ENCODE measurements around the gene CAPZB. TPM values are rescaled to one million over a fixed set of nuclear protein-coding genes. Genes with fewer than 3 reads are reported as not detected.

The CAPZB gene
- total RNA-seq, 1 experiment from 2014 or later = 43.7 TPM

GRCh38 chr1:19322481-19322880 lies 162.9 kb downstream of the CAPZB start:
- DNase-seq (ENCODE audit: extremely low read depth, low read depth) = no peak

DNA sequence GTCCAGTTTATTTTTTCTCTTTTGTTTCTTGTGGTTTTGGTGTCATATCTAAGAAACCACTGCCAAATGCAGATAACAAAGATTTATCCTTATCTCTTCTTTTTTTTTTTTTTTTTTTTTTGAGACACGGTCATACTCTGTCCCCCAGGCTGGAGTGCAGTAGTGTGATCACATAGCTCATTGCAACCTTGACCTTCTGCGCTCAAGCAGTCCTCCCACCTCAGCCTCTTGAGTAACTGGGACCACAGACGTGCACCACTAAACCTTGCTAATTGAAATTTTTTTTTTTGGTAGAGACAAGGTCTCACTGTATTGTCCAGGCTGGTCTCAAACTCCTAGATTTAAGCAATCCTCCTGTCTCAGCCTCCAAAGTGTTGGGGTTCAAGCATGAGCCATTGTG lies 164.3 kb downstream of the CAPZB start:
- no peak for DNase-seq (ENCODE audit: extremely low read depth, low read depth)

DNA sequence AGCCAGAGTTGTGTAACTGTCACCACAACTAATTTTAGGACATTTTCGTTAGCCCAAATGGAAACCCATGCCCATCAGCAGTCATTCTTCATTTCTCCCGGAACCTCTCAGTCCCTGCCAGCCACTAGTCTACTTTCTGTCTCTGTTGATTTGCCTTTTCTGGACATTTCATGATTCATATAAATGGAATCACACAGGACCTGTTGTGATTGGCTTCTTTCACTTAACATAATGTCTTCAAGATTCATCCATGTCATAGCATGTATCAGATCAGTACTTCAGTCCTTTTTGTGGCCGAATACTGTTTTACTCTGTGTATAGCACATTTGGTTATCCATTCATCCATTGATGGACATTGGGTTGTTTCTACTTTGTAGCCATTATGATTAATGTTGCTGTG lies 166.1 kb downstream of the CAPZB start:
- no peak for DNase-seq (ENCODE audit: extremely low read depth, low read depth)

DNA sequence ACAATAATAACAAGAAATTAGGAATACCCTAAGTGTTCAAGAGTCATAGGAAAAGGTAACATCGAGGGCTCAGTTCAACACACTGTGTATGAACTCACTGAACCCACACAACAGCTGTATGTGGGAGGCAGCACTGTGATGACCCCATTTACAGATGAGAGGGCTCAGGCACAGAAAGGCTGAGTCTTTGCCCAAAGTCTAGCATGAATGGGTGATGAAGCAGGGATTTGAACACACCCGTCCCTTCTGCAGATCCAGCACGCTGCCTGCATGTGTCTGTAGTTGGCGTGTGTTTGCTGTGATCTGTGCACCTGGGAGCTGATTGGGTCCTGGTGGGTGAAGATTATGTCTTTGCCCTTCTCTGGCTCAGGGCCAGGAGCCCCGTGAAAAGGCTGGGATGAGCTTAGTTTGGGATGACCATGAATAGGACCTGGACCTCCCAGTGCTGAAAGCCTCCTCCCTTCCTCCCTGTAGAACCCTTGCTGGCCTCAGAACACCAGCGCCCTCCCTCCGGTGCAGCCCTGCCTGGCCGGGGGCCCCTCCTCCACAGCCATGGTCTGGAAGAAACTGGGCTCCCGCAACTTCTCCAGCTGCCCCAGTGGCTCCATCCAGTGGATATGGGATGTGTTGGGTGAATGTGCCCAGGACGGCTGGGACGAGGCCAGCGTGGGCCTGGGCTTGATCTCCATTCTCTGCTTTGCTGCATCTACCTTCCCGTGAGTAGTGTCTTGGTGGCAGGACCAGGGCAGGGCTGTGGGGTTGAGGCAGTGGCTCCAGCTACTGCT lies 168.0 kb downstream of the CAPZB start:
- DNase-seq (ENCODE audit: extremely low read depth, low read depth) = no peak

DNA sequence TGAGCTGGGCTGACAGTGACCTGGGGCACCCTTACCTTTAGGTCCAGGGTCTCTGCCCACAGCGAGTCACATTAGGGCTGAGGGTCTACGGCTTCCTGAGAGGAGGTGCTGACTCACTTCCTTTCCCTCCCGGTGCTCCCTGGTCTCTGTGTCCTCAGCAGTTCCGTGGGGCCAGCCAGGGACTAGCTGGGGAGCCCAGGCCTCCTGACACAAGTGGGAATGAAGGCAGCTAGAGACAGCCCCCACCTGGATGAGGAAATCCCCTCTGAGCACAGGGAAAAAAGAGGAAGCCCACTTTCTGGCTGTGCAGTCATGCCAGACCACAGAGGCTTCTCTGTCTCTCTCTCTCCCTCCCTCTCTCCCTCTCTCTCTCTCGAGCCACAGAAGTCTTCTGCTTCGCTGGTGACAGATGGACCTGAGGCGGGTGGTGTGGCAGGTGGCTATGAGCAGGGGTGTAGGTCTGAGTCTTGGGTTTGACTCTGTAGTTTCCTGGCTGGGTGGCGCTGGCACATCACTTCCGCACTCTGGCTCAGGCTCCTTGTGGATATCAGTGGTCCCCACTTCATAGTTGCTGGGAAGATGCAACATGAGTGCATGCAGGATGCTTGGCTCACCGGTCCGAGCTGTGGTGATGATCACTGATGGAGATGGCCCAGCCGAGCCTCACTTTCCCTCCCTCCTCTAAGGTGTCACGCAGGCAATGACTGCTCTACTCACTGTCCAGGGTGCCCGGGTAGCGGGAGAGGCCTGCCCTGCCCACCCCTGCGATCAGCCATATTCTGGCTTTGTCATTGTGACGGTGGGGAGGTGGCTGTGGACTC lies 169.8 kb downstream of the CAPZB start:
- DNase-seq (ENCODE audit: extremely low read depth, low read depth) = no peak

GRCh38 chr1:19313961-19314882 lies 171.1 kb downstream of the CAPZB start:
- DNase-seq (ENCODE audit: extremely low read depth, low read depth) = no peak

DNA sequence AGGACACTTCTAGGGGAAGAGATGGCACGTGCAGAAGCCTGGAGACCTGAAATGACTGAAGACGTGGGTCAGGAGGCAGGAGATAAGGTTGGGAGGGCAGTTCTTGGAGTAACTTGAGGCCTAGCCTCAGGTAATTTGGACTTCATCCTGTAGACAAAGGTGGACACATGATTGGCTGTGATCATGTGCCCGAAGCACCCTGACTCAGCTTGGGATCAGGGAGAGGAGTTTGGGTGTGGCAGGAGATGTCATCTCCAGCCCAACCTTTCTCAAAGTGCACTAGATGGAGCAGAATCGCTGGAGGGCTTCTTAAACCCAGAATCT lies 171.7 kb downstream of the CAPZB start:
- DNase-seq (ENCODE audit: extremely low read depth, low read depth) = no peak

GRCh38 chr1:19312782-19313635 lies 172.3 kb downstream of the CAPZB start:
- no peak for DNase-seq (ENCODE audit: extremely low read depth, low read depth)

GRCh38 chr1:19311931-19312781 lies 173.2 kb downstream of the CAPZB start, which contains the start of the genes AKR7A2 and SLC66A1:
AKR7A2 (minus strand) TSS chr1:19312144; CDS start chr1:19312124, 20 bp downstream.
SLC66A1 (plus strand) TSS chr1:19312326; CDS start chr1:19317678, 5,352 bp downstream.
- DNase-seq (ENCODE audit: extremely low read depth, low read depth) = peak; percentile 88

DNA sequence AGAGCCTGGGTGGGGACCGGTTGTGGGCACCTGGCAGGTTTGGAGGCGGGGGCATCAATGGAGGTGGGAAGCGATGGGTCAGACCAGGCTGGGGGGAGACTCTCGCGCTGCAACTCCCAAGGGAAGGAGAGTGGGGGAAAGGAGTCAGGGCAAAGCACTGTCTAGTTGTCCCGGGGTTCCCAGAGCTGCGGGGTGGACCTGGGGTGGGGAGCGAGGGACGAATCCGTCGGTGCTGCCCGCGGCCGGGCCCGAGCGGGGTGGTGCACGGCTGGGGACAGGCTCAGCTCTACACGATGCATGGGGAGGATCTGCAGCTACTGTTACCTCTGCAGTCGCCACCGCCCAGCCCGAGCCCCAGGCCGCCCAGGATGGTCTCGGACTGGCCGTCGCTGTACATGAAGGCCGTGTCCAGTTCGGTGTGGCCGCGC lies 173.8 kb downstream of the CAPZB start:
- no peak for DNase-seq (ENCODE audit: extremely low read depth, low read depth)

DNA sequence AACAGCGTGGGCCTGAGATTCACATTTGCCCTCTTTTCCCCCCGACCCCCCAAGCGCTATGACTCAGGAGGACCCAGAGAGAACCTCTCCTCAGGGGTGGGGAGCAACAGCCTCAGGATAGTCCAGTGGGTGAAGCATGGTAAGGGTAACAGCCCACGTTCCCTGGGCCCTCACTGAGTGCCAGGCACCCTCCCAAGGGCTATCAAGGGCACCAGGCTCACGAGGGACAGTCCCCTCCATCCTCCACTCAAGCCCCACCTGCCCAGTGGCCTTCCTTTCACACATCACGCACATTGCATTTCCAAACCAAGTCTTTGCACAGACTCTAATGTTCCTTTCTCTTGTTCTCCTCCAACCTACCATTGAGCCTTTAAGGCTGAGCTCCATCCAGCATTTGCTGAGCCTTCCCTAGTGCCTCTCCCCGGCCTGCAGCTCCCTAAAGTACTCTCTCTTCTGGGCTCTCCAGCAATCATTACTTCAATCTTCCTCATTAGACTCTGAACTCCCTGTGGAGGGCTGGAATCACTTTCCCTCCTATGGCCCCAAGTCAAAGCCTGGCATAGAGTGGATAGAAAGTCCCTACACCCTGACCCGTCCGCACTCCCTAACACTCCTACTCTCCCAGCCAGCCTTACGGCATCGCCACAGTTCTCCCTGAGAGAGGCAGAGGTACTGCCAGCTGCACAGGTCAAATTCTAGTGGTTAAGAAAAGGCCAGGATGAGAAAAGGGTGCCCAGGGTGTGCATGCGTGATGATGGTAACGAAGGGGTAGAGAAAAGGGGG lies 174.4 kb downstream of the CAPZB start:
- DNase-seq (ENCODE audit: extremely low read depth, low read depth) = no peak

DNA sequence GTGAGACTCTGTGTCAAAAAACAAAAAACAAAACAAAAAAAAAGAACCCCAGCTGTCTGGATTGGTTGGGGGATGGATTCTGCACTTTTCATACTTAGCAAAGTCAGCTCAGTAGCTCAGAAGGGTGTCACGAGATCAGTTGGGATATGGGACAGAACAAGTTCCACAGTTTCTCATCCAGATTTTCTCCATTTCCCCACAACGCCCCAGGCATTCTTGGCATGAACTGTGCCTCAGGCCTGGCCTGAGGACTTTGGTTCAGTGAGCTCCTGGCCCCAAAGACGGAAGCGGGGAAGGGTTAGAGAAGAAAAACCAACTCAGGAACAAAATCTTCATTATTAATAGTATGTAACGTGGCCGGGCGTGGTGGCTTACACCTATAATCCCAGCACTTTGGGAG lies 175.3 kb downstream of the CAPZB start:
- no peak for DNase-seq (ENCODE audit: extremely low read depth, low read depth)

DNA sequence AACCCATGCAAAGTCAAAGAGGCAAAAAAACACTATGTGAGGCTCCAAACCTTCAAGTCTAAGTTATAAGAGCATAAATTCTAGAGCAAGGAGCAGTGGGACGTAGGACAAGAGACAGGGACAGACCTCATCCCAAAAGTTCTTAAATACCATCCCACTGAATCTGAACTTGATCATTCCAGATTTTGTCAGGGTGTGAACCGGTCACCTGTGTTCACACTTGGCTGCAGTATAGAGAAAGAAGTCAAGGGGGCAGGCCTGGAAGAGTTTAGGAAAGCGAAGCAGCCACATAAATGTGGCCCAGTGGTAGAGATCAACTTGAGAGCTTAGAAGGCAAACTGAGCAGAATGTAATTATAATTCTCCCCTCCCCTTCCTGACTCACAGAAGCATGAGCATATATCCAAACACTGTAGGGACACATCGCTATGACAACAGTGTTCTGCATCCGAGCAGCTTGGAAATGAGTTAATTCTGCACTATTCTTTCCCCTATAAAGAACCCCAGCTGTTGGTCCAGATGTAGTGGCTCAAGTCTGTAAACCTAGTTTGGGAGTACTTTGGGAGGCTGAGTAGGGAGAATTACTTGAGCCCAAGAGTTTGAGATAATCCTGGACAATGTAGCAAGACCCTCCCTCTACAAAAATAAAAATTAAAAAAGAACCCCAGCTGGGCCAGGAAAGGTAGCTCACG lies 176.1 kb downstream of the CAPZB start:
- no peak for DNase-seq (ENCODE audit: extremely low read depth, low read depth)

DNA sequence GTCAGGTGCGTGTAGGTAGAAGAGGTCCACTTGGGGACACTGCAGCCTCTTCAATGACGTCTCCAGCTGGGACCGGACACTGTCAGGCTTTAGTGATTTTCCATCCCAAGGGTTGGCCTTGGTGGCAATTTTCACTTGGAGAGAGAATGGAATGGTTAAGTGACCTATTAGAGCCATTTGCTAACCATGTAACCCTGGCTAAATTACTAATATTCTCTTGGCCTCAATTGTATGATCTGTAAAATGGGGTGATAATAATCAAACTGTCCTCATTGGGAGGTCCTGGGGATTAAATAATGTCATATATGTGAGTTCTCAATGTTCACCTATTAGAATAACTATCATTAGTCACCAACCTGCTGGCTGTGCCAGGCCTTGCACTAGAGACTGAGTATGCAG lies 176.8 kb downstream of the CAPZB start:
- DNase-seq (ENCODE audit: extremely low read depth, low read depth) = no peak

DNA sequence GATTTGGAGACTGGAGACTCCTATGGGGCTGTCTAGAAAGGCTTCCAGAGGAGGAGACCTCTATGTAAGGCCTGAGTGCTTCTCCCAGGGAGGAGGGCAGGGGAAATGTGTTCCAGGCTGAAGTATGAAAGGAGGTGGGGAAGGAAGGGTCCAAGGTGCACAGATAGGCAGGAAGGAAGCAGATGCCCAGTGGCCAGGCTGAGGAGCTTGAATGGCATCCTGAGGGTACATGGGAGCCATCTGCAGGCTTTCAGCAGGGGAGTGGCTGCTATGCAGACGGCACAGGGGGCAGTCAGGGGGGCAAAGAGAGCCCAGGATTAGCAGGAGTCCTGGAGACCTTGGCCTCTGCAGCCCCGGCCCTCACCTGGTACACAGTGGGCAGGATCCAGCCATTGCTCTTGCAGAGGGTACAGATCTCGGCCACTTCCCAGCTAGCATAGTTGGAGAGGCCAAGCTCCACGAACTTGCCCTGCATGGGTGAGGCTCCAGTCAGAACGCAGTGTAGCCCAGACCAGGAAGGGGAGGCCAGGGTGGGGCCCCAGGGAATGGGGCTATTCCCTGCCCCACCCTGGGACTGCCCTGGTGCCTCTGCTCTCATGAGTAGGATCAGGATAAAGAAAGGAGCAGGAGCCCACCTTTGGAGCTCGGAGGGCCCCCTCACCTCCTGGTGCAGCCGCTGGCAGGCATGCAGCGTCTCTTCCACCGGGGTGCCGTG lies 177.4 kb downstream of the CAPZB start:
- DNase-seq (ENCODE audit: extremely low read depth, low read depth) = no peak

GRCh38 chr1:19306941-19307340 lies 178.4 kb downstream of the CAPZB start:
- DNase-seq (ENCODE audit: extremely low read depth, low read depth) = no peak

- DNase-seq (ENCODE audit: extremely low read depth, low read depth) = no peak
Measured at GRCh38 chr1:19305880-19306279, 179.5 kb downstream of the CAPZB start.

Data from NCI-H460 (cell line).